SK-N-SH (cell line): ENCODE results near the gene ACTG2. TPM values are rescaled to one million over a fixed set of nuclear protein-coding genes. Genes with fewer than 3 reads are reported as not detected.

ENCODE experiments used
- CTCF ChIA-PET: fragments of 300-600, 350-600 bp; formaldehyde crosslinking; extraction: SDS; loops from one replicate; lab custom pipeline; 2021; lab: Yijun Ruan, JAX
- POLR2A ChIA-PET: fragments of 350-600 bp; sonication (Branson Sonifier 250); formaldehyde crosslinking; extraction: SDS; loops from one replicate; lab custom pipeline; 2020; ENCODE audit warnings: antibody characterized with exemption, inconsistent platforms; lab: Yijun Ruan, JAX
- DNase-seq: peaks from one replicate; pipeline ENCODE4 v3.0.0; 2012
- H2AFZ ChIP-seq: fragments of 200-600 bp; sonication (generic); 2 replicates; pipeline ENCODE4 v1.8.1; 2016; ENCODE audit warnings: antibody characterized with exemption, mild to moderate bottlenecking, low read depth
- H3F3A ChIP-seq: fragments of 200-600 bp; sonication (generic); replicated peaks from 2 replicates; pipeline ENCODE3; 2016; ENCODE audit warnings: antibody characterized with exemption, mild to moderate bottlenecking; ENCODE audit not compliant: insufficient read depth
- H3K27ac ChIP-seq, 2 experiments: fragments of 200-500 bp in 1 of 2; fragments of 200-600 bp in 1 of 2; sonication (Bioruptor generic) in 1 of 2; sonication (generic), shearing (Covaris generic) in 1 of 2; 2 replicates each; pipeline versions ENCODE4 v1.5.1 to v1.6.1; 2014 to 2016; ENCODE audit warnings: low read depth in 2 of 2, inconsistent platforms in 1 of 2, low read length in 1 of 2, mild to moderate bottlenecking in 1 of 2, mixed read lengths in 1 of 2
- H3K27me3 ChIP-seq: fragments of 200-600 bp; sonication (generic), shearing (Covaris generic); 2 replicates; pipeline ENCODE4 v1.6.1; 2016; ENCODE audit warnings: mixed run types; ENCODE audit not compliant: insufficient read depth
- H3K36me3 ChIP-seq, 2 experiments: fragments of 200-500 bp in 1 of 2; fragments of 200-600 bp in 1 of 2; sonication (Bioruptor generic) in 1 of 2; sonication (generic) in 1 of 2; replicated peaks in 1 of 2; 2 replicates each; pipeline versions ENCODE3 to v1.5.1; 2014 to 2016; ENCODE audit warnings: low read length in 1 of 2, mild to moderate bottlenecking in 1 of 2; ENCODE audit not compliant: insufficient read depth in 2 of 2, control insufficient read depth in 1 of 2
- H3K4me1 ChIP-seq, 2 experiments: fragments of 200-500 bp in 1 of 2; fragments of 200-600 bp in 1 of 2; sonication (Bioruptor generic) in 1 of 2; sonication (generic), shearing (Covaris generic) in 1 of 2; 2 replicates each; pipeline versions ENCODE4 v1.5.1 to v1.6.1; 2014 to 2016; ENCODE audit warnings: low read depth in 1 of 2, low read length in 1 of 2, mixed run types in 1 of 2; ENCODE audit not compliant: insufficient read depth in 2 of 2, control insufficient read depth in 1 of 2
- H3K4me2 ChIP-seq: fragments of 200-600 bp; sonication (generic), shearing (Covaris generic); 2 replicates; pipeline ENCODE4 v1.6.1; 2017; ENCODE audit warnings: mixed run types
- H3K4me3 ChIP-seq, 2 experiments: fragments of 200-500 bp in 1 of 2; fragments of 200-600 bp in 1 of 2; sonication (Bioruptor generic) in 1 of 2; sonication (generic), shearing (Covaris generic) in 1 of 2; 2 replicates each; pipeline versions ENCODE4 v1.5.1 to v1.8.1; 2014 to 2016; ENCODE audit warnings: low read depth in 2 of 2, inconsistent platforms in 1 of 2, low read length in 1 of 2, mild to moderate bottlenecking in 1 of 2, mixed read lengths in 1 of 2, moderate library complexity in 1 of 2
- H3K79me2 ChIP-seq: fragments of 200-600 bp; sonication (generic); 2 replicates; pipeline ENCODE4 v1.8.1; 2017; ENCODE audit warnings: mild to moderate bottlenecking; ENCODE audit not compliant: insufficient read depth
- H3K9ac ChIP-seq: fragments of 200-600 bp; sonication (generic); 2 replicates; pipeline ENCODE4 v1.6.1; 2017; ENCODE audit warnings: mixed run types
- H3K9me2 ChIP-seq: fragments of 200-600 bp; sonication (generic); 2 replicates; pipeline ENCODE4 v1.6.1; 2017; ENCODE audit warnings: mixed run types
- H3K9me3 ChIP-seq: fragments of 200-600 bp; sonication (generic); 2 replicates; pipeline ENCODE4 v1.6.1; 2017; ENCODE audit warnings: mixed run types, mild to moderate bottlenecking, moderate library complexity
- H4K20me1 ChIP-seq: fragments of 200-600 bp; sonication (generic); 2 replicates; pipeline ENCODE4 v1.6.1; 2017; ENCODE audit warnings: mild to moderate bottlenecking, mixed run types; ENCODE audit not compliant: insufficient read depth
- ELF1 ChIP-seq: IDR thresholded peaks from 2 replicates; pipeline ENCODE4 v1.4.0; 2012
- FOSL2 ChIP-seq: IDR thresholded peaks from 2 replicates; pipeline ENCODE4 v1.4.0; 2012; ENCODE audit warnings: low read depth, mild to moderate bottlenecking, moderate library complexity, borderline replicate concordance
- GABPA ChIP-seq: IDR thresholded peaks from 2 replicates; pipeline ENCODE4 v1.4.0; 2012; ENCODE audit warnings: low read depth, mild to moderate bottlenecking
- GATA2 ChIP-seq: sonication (generic); formaldehyde crosslinking; IDR thresholded peaks from 2 replicates; pipeline ENCODE4 v1.5.0; 2020; ENCODE audit warnings: mild to moderate bottlenecking, missing genetic modification reagents
- MEF2A ChIP-seq: IDR thresholded peaks from 2 replicates; pipeline ENCODE4 v1.4.0; 2012; ENCODE audit warnings: low read depth, borderline replicate concordance
- RCOR1 ChIP-seq: fragments of 150-350 bp; IDR thresholded peaks from 2 replicates; pipeline ENCODE4 v1.6.1; 2017; ENCODE audit warnings: antibody characterized with exemption, low read length
- RXRA ChIP-seq: IDR thresholded peaks from 2 replicates; pipeline ENCODE4 v1.4.0; 2012; ENCODE audit warnings: low read depth, mild to moderate bottlenecking, borderline replicate concordance
- SIN3A ChIP-seq: IDR thresholded peaks from 2 replicates; pipeline ENCODE4 v1.6.1; 2012; ENCODE audit warnings: low read depth, mild to moderate bottlenecking, low read length, moderate library complexity, borderline replicate concordance
- TCF12 ChIP-seq: IDR thresholded peaks from 2 replicates; pipeline ENCODE4 v1.4.0; 2012
- TEAD4 ChIP-seq: IDR thresholded peaks from 2 replicates; pipeline ENCODE4 v1.4.0; 2012; ENCODE audit warnings: mild to moderate bottlenecking, borderline replicate concordance; ENCODE audit not compliant: insufficient read depth
- WGBS: methylation state at CpG from one replicate; pipeline ENCODE4 v1.1.6; 2017; ENCODE audit warnings: low lambda C conversion rate; 5-methylcytosine and 5-hydroxymethylcytosine counted together
- polyA plus RNA-seq, 3 experiments: library from polyadenylated mRNA; depleted of rRNA; stranded (reverse); fragments of >200 nt; gene quantifications; 2 replicates each; pipeline ENCODE4 v1.2.3, GENCODE V29; 2012
- TF ChIP-seq, protein P1 (sequence below): fragments of 200-600 bp; sonication (generic); IDR thresholded peaks from 2 replicates; pipeline ENCODE4 v1.6.1; 2017; ENCODE audit warnings: antibody characterized with exemption, mild to moderate bottlenecking, moderate library complexity
- TF ChIP-seq, protein P2 (sequence below): IDR thresholded peaks from 2 replicates; pipeline ENCODE4 v1.4.0; 2012; ENCODE audit warnings: low read depth
- TF ChIP-seq, protein P3 (sequence below): IDR thresholded peaks from 2 replicates; pipeline ENCODE4 v1.4.0; 2012; ENCODE audit warnings: low read depth, borderline replicate concordance

Gene ACTG2
- polyA plus RNA-seq, 1 of the 3 experiments (the other 2 are of a cell fraction): 0.25 TPM

DNA sequence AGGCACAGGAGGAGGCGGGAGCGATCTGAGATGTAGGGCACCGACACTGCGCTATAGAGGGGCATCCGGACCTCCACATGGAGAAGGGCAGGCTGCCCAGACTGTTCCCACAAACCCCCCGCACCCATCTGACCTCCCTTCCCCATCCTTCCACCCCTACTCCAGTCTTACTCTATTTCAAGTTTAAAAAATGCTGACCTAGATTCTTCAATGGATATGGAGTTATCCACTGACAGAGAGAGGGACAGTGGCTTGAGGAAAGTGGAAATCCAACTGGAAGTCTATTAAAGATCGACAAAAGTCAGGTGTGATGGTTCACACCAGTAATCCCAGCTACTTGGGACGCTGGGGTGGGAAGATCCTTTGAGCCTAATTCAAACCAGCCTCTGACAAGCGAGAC is 28.8 kb downstream of the ACTG2 start (continued):
- TF ChIP-seq, protein P1, sequence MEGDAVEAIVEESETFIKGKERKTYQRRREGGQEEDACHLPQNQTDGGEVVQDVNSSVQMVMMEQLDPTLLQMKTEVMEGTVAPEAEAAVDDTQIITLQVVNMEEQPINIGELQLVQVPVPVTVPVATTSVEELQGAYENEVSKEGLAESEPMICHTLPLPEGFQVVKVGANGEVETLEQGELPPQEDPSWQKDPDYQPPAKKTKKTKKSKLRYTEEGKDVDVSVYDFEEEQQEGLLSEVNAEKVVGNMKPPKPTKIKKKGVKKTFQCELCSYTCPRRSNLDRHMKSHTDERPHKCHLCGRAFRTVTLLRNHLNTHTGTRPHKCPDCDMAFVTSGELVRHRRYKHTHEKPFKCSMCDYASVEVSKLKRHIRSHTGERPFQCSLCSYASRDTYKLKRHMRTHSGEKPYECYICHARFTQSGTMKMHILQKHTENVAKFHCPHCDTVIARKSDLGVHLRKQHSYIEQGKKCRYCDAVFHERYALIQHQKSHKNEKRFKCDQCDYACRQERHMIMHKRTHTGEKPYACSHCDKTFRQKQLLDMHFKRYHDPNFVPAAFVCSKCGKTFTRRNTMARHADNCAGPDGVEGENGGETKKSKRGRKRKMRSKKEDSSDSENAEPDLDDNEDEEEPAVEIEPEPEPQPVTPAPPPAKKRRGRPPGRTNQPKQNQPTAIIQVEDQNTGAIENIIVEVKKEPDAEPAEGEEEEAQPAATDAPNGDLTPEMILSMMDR: no peak
- no peak for TF ChIP-seq TEAD4
- TF ChIP-seq SIN3A: no peak
- TF ChIP-seq ELF1: no peak
- no peak for TF ChIP-seq GABPA
- no peak for TF ChIP-seq TCF12

DNA sequence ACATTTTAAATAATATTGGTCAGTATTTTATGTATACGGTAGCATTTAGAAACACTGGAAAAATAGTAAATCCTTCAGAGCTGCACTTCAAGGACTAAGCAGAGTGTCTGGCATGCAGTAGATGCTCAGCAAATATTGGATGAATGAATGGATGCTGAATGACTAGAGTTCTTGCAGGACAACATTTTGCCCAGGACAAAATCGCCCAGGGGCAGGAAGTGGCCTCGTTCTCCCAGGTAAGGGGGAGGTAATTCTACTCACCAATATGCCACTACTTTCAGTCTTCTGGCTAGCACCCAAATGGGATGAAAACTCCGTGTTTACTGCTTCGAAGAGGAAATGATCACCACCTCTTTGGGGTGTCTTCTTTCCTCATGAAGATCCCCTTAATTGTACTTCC is 29.9 kb downstream of the ACTG2 start:
- no peaks in the 10 kb centered on the region for H3K9me2 ChIP-seq

More for the DNA sequence above, 29.9 kb downstream of the ACTG2 start:
- no peaks in the 10 kb centered on the region for H3K9me3 ChIP-seq
- no peak overlapping the region for H3K27ac ChIP-seq
- no peaks in the 10 kb centered on the region for H3F3A ChIP-seq
- H3K4me3 ChIP-seq: no peak overlapping the region
- ChIA-PET CTCF (no interaction called here), POLR2A (no interaction called here)
- DNase-seq: no peak
- H3K27me3 ChIP-seq: no peaks in the 10 kb centered on the region; the same call in 1 of the 2 replicates
- 30% methylated on average over 5 of the region's 5 CpGs for WGBS
- no peak overlapping the region for H2AFZ ChIP-seq
- no peak for TF ChIP-seq MEF2A
- TF ChIP-seq, protein P2, sequence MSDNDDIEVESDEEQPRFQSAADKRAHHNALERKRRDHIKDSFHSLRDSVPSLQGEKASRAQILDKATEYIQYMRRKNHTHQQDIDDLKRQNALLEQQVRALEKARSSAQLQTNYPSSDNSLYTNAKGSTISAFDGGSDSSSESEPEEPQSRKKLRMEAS: no peak
- no peak for TF ChIP-seq RCOR1
- TF ChIP-seq RXRA: no peak
- TF ChIP-seq, protein P3, sequence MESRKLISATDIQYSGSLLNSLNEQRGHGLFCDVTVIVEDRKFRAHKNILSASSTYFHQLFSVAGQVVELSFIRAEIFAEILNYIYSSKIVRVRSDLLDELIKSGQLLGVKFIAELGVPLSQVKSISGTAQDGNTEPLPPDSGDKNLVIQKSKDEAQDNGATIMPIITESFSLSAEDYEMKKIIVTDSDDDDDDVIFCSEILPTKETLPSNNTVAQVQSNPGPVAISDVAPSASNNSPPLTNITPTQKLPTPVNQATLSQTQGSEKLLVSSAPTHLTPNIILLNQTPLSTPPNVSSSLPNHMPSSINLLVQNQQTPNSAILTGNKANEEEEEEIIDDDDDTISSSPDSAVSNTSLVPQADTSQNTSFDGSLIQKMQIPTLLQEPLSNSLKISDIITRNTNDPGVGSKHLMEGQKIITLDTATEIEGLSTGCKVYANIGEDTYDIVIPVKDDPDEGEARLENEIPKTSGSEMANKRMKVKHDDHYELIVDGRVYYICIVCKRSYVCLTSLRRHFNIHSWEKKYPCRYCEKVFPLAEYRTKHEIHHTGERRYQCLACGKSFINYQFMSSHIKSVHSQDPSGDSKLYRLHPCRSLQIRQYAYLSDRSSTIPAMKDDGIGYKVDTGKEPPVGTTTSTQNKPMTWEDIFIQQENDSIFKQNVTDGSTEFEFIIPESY: no peak
- no peak for TF ChIP-seq ELF1
- TF ChIP-seq FOSL2: no peak
- TF ChIP-seq GATA2: no peak
- peaks cover 9% of the 10 kb centered on the region for H3K79me2 ChIP-seq
- H3K4me1 ChIP-seq: peaks cover under 1 to 9% of the 10 kb centered on the region in 2 experiments; a peak in 2 of 4 replicates
- H3K4me2 ChIP-seq: no peak overlapping the region
- peaks cover 0 to 1% of the 10 kb centered on the region in 2 experiments for H3K36me3 ChIP-seq
- no peak overlapping the region for H3K9ac ChIP-seq
- no peaks in the 10 kb centered on the region for H4K20me1 ChIP-seq
